NCI-H1092 treated with DMSO at 0.1 percent for 48 hours (cell line): ENCODE data around the gene MYL5.
"Not testable (repeated sequence)": the region's sequence is repeated elsewhere in the genome, so short reads cannot be mapped to it uniquely, and the experiment has no call there.

Source experiments
- DNase-seq: peaks from one replicate; lab custom pipeline; 2025; lab: John Stamatoyannopoulos, UW

The MYL5 gene

GRCh38 chr4:656436-657337, 17.7 kb upstream of the MYL5 start:
- no peak for DNase-seq

- no peak for DNase-seq
Observed at GRCh38 chr4:657338-657833, 17.0 kb upstream of the MYL5 start.

- DNase-seq, result no peak
Observed at GRCh38 chr4:657834-658667, 16.3 kb upstream of the MYL5 start.

- no peak for DNase-seq
Observed at GRCh38 chr4:658681-659667, 15.4 kb upstream of the MYL5 start.

- no peak for DNase-seq
Observed at GRCh38 chr4:659851-660250, 14.5 kb upstream of the MYL5 start.

- no peak for DNase-seq
Observed at GRCh38 chr4:660401-660800, 13.9 kb upstream of the MYL5 start.

- DNase-seq, result no peak
Observed at GRCh38 chr4:661231-661630, 13.1 kb upstream of the MYL5 start.

GRCh38 chr4:661881-662761, 12.2 kb upstream of the MYL5 start:
- DNase-seq, result no peak

GRCh38 chr4:663046-663437, 11.3 kb upstream of the MYL5 start:
- DNase-seq, result no peak

- DNase-seq, result peak; percentile 59
Observed at GRCh38 chr4:663438-664428, 10.6 kb upstream of the MYL5 start.

- DNase-seq, result no peak
Observed at GRCh38 chr4:664713-665231, 9.6 kb upstream of the MYL5 start.

- no peak for DNase-seq
Observed at GRCh38 chr4:665381-665750, 9.0 kb upstream of the MYL5 start.

- DNase-seq, result no peak
Observed at GRCh38 chr4:665751-666435, 8.4 kb upstream of the MYL5 start.

GRCh38 chr4:666436-666810, 7.9 kb upstream of the MYL5 start:
- DNase-seq, result no peak

GRCh38 chr4:666822-667544, 7.4 kb upstream of the MYL5 start:
- DNase-seq, result no peak

GRCh38 chr4:667545-667925, 6.8 kb upstream of the MYL5 start:
- no peak for DNase-seq

- not testable (repeated sequence) for DNase-seq
Observed at GRCh38 chr4:668219-668618, 6.1 kb upstream of the MYL5 start.
